ENCODE data around the gene MBNL1. TPM values are rescaled to one million over a fixed set of nuclear protein-coding genes. Genes with fewer than 3 reads are reported as not detected.

Gene MBNL1
- total RNA-seq, 1 experiment from 2014 or later = 200 TPM

DNA sequence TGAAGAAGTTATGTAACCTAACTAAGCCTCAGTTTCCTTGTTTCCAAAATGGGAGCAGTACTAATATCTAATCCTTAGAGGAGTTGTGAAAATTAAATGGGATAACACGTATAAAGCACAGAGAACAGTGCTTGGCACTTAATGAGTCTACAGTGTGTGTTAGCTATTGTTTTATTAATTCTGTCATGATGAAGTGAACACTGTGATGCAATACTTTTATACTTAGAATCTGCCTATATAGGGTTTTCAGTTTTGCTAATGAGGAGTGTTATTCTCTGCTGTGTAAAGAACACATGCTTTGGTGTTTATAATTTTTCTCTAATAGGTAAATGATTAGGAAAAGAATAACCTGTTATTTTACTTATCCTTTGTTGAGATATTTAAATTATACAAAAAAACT is 65.2 kb downstream of the MBNL1 start (continued):
- TF ChIP-seq, protein P1, sequence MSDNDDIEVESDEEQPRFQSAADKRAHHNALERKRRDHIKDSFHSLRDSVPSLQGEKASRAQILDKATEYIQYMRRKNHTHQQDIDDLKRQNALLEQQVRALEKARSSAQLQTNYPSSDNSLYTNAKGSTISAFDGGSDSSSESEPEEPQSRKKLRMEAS (IDR thresholded peaks at IDR 0.05) = no peak
- TF ChIP-seq CEBPB (IDR thresholded peaks at IDR 0.05; ENCODE audit: low read depth) (no peak), POLR2A (IDR thresholded peaks at IDR 0.05; ENCODE audit: borderline replicate concordance, extremely low read depth, insufficient read depth, insufficient read length) (no peak), YY1 (IDR thresholded peaks at IDR 0.05; ENCODE audit: extremely low read depth, insufficient replicate concordance, low read depth, low read length) (no peak), RAD21 (IDR thresholded peaks at IDR 0.05; ENCODE audit: low read depth) (no peak), SIN3A (IDR thresholded peaks at IDR 0.05; ENCODE audit: low read depth) (no peak), CBX3 (IDR thresholded peaks at IDR 0.05; ENCODE audit: low read depth) (no peak), EZH2phosphoT487 (IDR thresholded peaks at IDR 0.05; ENCODE audit: borderline replicate concordance) (no peak)

DNA sequence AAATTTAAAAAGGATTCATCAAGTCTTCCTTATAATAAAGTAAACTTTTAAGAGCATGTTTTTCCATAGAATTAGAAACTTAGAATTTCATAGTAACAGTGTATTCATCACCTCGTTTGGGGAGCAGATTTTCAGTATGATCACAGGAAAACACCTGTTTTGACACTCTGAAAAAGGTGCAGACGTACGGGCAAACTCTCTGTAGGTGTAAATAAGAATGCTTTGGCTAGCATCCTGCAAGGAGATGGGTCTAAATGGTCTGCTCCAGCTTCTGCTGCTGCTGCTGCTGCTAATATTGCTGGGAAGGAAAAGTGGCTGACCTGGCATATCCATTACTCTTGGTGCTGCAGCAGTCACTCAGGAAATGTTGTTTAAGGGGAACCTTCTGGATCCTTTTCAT is 66.0 kb downstream of the MBNL1 start:
- H3K9ac ChIP-seq (ENCODE audit: low read length) = no peak overlapping the region
- no peak overlapping the region for H3K4me2 ChIP-seq (ENCODE audit: low read length)
- peaks cover 94% of the 10 kb centered on the region for H3K79me2 ChIP-seq (ENCODE audit: insufficient read depth, low read length)
- H2AFZ ChIP-seq (ENCODE audit: low read depth, low read length, poor library complexity, severe bottlenecking) = no peak overlapping the region
- H3K27ac ChIP-seq (ENCODE audit: low read depth, low read length) = no peak overlapping the region
- no peaks in the 10 kb centered on the region for H3K9me3 ChIP-seq (ENCODE audit: control insufficient read depth in 1 of 2, insufficient read depth in 1 of 2, low read depth in 1 of 2, low read length in 2 of 2)
- H3K4me3 ChIP-seq (replicated peaks in 1 of 2; ENCODE audit: low read depth in 1 of 2, low read length in 2 of 2) = no peak overlapping the region
- H3K36me3 ChIP-seq (ENCODE audit: control insufficient read depth in 1 of 2, insufficient read depth in 2 of 2, low read length in 2 of 2) = peaks cover 0 to 3% of the 10 kb centered on the region in 2 experiments; a peak in 1 of 4 replicates
- 0 out of 2 replicates have a peak, but pooled peaks cover 4% of the 10 kb centered on the region for H4K20me1 ChIP-seq (ENCODE audit: insufficient read depth)
- no peaks in the 10 kb centered on the region for H3K9me2 ChIP-seq (ENCODE audit: insufficient read depth)
- ChIA-PET POLR2A (no interaction called here), CTCF (no interaction called here), RAD21 (ENCODE audit: low non-redundant PET in 1 of 2, low total read pairs in 2 of 2, uncharacterized antibody in 2 of 2, unreplicated experiment in 2 of 2) (no interaction called here)
- no TSS peak for BruUV-seq (replicated peaks)
- no peak for ATAC-seq
- intact Hi-C loops (cut with micrococcal nuclease) = no loop called here
- no peak for DNase-seq (ENCODE audit: low read depth, low spot score)
- H3K27me3 ChIP-seq (ENCODE audit: insufficient read depth, low read length) = no peaks in the 10 kb centered on the region
- peaks cover 25% of the 10 kb centered on the region in 2 experiments for H3K4me1 ChIP-seq (ENCODE audit: control insufficient read depth in 1 of 2, insufficient read depth in 2 of 2, low read length in 2 of 2)
- TF ChIP-seq SP1 (IDR thresholded peaks at IDR 0.05; ENCODE audit: low read depth) (no peak), JUND (IDR thresholded peaks at IDR 0.05) (no peak), POLR2AphosphoS5 (IDR thresholded peaks at IDR 0.05; ENCODE audit: low read depth, low read length) (no peak), YY1 (IDR thresholded peaks at IDR 0.05; ENCODE audit: extremely low read depth, insufficient replicate concordance, low read depth, low read length) (no peak), POLR2A (IDR thresholded peaks at IDR 0.05; ENCODE audit: borderline replicate concordance, extremely low read depth, insufficient read depth, insufficient read length) (no peak), CBX3 (IDR thresholded peaks at IDR 0.05; ENCODE audit: low read depth) (no peak), EZH2phosphoT487 (IDR thresholded peaks at IDR 0.05; ENCODE audit: borderline replicate concordance) (no peak), ZNF274 (IDR thresholded peaks at IDR 0.05; ENCODE audit: low read depth, low read length) (no peak), EZH2 (IDR thresholded peaks at IDR 0.05) (no peak), ZFX (IDR thresholded peaks at IDR 0.05) (no peak), CEBPB (IDR thresholded peaks at IDR 0.05; ENCODE audit: low read depth) (no peak), SIN3A (IDR thresholded peaks at IDR 0.05; ENCODE audit: low read depth) (no peak), RAD21 (IDR thresholded peaks at IDR 0.05; ENCODE audit: low read depth) (no peak), TCF7L2 (IDR thresholded peaks at IDR 0.05; ENCODE audit: borderline replicate concordance, extremely low read depth, insufficient read depth, insufficient read length) (no peak)
- TF ChIP-seq, protein P2, sequence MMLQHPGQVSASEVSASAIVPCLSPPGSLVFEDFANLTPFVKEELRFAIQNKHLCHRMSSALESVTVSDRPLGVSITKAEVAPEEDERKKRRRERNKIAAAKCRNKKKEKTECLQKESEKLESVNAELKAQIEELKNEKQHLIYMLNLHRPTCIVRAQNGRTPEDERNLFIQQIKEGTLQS (IDR thresholded peaks at IDR 0.05) = no peak
- TF ChIP-seq, protein P3, sequence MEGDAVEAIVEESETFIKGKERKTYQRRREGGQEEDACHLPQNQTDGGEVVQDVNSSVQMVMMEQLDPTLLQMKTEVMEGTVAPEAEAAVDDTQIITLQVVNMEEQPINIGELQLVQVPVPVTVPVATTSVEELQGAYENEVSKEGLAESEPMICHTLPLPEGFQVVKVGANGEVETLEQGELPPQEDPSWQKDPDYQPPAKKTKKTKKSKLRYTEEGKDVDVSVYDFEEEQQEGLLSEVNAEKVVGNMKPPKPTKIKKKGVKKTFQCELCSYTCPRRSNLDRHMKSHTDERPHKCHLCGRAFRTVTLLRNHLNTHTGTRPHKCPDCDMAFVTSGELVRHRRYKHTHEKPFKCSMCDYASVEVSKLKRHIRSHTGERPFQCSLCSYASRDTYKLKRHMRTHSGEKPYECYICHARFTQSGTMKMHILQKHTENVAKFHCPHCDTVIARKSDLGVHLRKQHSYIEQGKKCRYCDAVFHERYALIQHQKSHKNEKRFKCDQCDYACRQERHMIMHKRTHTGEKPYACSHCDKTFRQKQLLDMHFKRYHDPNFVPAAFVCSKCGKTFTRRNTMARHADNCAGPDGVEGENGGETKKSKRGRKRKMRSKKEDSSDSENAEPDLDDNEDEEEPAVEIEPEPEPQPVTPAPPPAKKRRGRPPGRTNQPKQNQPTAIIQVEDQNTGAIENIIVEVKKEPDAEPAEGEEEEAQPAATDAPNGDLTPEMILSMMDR (IDR thresholded peaks at IDR 0.05 in 2 of 3, conservative IDR thresholded peaks at IDR 0.05 in 1 of 3; ENCODE audit: borderline replicate concordance in 1 of 3, insufficient read depth in 1 of 3, low read depth in 2 of 3, low read length in 2 of 3) = no peak
- TF ChIP-seq, protein P4, sequence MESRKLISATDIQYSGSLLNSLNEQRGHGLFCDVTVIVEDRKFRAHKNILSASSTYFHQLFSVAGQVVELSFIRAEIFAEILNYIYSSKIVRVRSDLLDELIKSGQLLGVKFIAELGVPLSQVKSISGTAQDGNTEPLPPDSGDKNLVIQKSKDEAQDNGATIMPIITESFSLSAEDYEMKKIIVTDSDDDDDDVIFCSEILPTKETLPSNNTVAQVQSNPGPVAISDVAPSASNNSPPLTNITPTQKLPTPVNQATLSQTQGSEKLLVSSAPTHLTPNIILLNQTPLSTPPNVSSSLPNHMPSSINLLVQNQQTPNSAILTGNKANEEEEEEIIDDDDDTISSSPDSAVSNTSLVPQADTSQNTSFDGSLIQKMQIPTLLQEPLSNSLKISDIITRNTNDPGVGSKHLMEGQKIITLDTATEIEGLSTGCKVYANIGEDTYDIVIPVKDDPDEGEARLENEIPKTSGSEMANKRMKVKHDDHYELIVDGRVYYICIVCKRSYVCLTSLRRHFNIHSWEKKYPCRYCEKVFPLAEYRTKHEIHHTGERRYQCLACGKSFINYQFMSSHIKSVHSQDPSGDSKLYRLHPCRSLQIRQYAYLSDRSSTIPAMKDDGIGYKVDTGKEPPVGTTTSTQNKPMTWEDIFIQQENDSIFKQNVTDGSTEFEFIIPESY (IDR thresholded peaks at IDR 0.05; ENCODE audit: extremely low read depth, insufficient replicate concordance, low read length) = no peak
